HepG2 (cell line): Measurements from ENCODE around the gene ZSCAN21. TPM values are rescaled to one million over a fixed set of nuclear protein-coding genes. Genes with fewer than 3 reads are reported as not detected.
A peak's percentile ranks its signal among the peaks of the same experiment; 100 is the strongest.

Experiments used
- DDIT3 ChIP-seq: sonication (generic); formaldehyde crosslinking; IDR thresholded peaks from 2 replicates; pipeline ENCODE4 v1.4.0; 2020; ENCODE audit warnings: mild to moderate bottlenecking, missing genetic modification reagents
- E2F1 ChIP-seq: sonication (generic); formaldehyde crosslinking; IDR thresholded peaks from 2 replicates; pipeline ENCODE4 v1.5.0; 2020; ENCODE audit warnings: missing genetic modification reagents
- ELF1 ChIP-seq: sonication (generic); formaldehyde crosslinking; IDR thresholded peaks from 2 replicates; pipeline ENCODE4 v1.4.0; 2020; ENCODE audit warnings: missing genetic modification reagents
- FOXC1 ChIP-seq: sonication (generic); formaldehyde crosslinking; IDR thresholded peaks from 2 replicates; pipeline ENCODE4 v1.8.0; 2022; ENCODE audit warnings: mild to moderate bottlenecking, missing genetic modification reagents, borderline replicate concordance
- KLF12 ChIP-seq: sonication (generic); formaldehyde crosslinking; IDR thresholded peaks from 2 replicates; pipeline ENCODE4 v1.4.0; 2020; ENCODE audit warnings: missing genetic modification reagents, borderline replicate concordance
- KMT2B ChIP-seq: IDR thresholded peaks from 2 replicates; pipeline ENCODE4 v1.6.1; 2016; ENCODE audit warnings: missing genetic modification reagents, missing compliant biosample characterization
- MLX ChIP-seq: IDR thresholded peaks from 2 replicates; pipeline ENCODE4 v1.6.1; 2016
- NCOA5 ChIP-seq: sonication (generic); formaldehyde crosslinking; IDR thresholded peaks from 2 replicates; pipeline ENCODE4 v1.4.0; 2020; ENCODE audit warnings: missing genetic modification reagents
- SAFB2 ChIP-seq: sonication (generic); formaldehyde crosslinking; IDR thresholded peaks from 2 replicates; pipeline ENCODE4 v1.5.1; 2020; ENCODE audit warnings: missing genetic modification reagents, low read depth, mild to moderate bottlenecking, borderline replicate concordance
- SNAPC5 ChIP-seq: sonication (generic); formaldehyde crosslinking; IDR thresholded peaks from 2 replicates; pipeline ENCODE4 v1.8.1; 2023; ENCODE audit warnings: mild to moderate bottlenecking, missing genetic modification reagents, borderline replicate concordance
- SNRNP70 ChIP-seq: fragments of 200-400 bp; formaldehyde crosslinking; IDR thresholded peaks from 2 replicates; pipeline ENCODE4 v1.6.1; 2017; ENCODE audit warnings: mild to moderate bottlenecking, low read depth, low read length, moderate library complexity
- TARDBP ChIP-seq: sonication (generic); formaldehyde crosslinking; IDR thresholded peaks from 2 replicates; pipeline ENCODE4 v1.8.0; 2022; ENCODE audit warnings: mild to moderate bottlenecking, missing genetic modification reagents
- TERF1 ChIP-seq: sonication (generic); formaldehyde crosslinking; IDR thresholded peaks from 2 replicates; pipeline ENCODE4 v1.8.0; 2022; ENCODE audit warnings: mild to moderate bottlenecking, missing genetic modification reagents, moderate library complexity
- ZBTB14 ChIP-seq: sonication (generic); formaldehyde crosslinking; IDR thresholded peaks from 2 replicates; pipeline ENCODE4 v1.4.0; 2020; ENCODE audit warnings: missing genetic modification reagents
- ZBTB7A ChIP-seq: sonication (generic); formaldehyde crosslinking; IDR thresholded peaks from 2 replicates; pipeline ENCODE4 v1.8.0; 2022; ENCODE audit warnings: mild to moderate bottlenecking, missing genetic modification reagents
- ZMYM4 ChIP-seq: sonication (generic); formaldehyde crosslinking; IDR thresholded peaks from 2 replicates; pipeline ENCODE4 v1.8.1; 2023; ENCODE audit warnings: mild to moderate bottlenecking, missing genetic modification reagents
- ZNF367 ChIP-seq: sonication (generic); formaldehyde crosslinking; IDR thresholded peaks from 2 replicates; pipeline ENCODE4 v1.4.0; 2020; ENCODE audit warnings: missing genetic modification reagents, borderline replicate concordance
- ZNF414 ChIP-seq: sonication (generic); formaldehyde crosslinking; IDR thresholded peaks from 2 replicates; pipeline ENCODE4 v1.5.0; 2020; ENCODE audit warnings: missing genetic modification reagents
- ZNF44 ChIP-seq: sonication (generic); formaldehyde crosslinking; IDR thresholded peaks from 2 replicates; pipeline ENCODE4 v1.5.1; 2020; ENCODE audit warnings: mild to moderate bottlenecking, missing genetic modification reagents
- ZNF567 ChIP-seq: sonication (generic); formaldehyde crosslinking; IDR thresholded peaks from 2 replicates; pipeline ENCODE4 v1.8.1; 2023; ENCODE audit warnings: mild to moderate bottlenecking, missing genetic modification reagents, borderline replicate concordance
- ZNF704 ChIP-seq: sonication (generic); formaldehyde crosslinking; IDR thresholded peaks from 2 replicates; pipeline ENCODE4 v1.8.1; 2023; ENCODE audit warnings: mild to moderate bottlenecking, inconsistent platforms, moderate library complexity, missing genetic modification reagents, borderline replicate concordance
- ZSCAN31 ChIP-seq: sonication (generic); formaldehyde crosslinking; IDR thresholded peaks from 2 replicates; pipeline ENCODE4 v1.5.0; 2020; ENCODE audit warnings: low read depth, mild to moderate bottlenecking, missing genetic modification reagents
- polyA plus RNA-seq, 8 experiments: library from polyadenylated mRNA; depleted of rRNA in 3 of 8; stranded (reverse) in 7 of 8; unstranded in 1 of 8; fragments of >200 nt; fragmentation: Illumina TruSeq in 4 of 8; extraction: Trizol in 4 of 8; gene quantifications; 2 replicates each; pipeline versions ENCODE4 v1.2.1 to v1.2.3, GENCODE V29; 2011 to 2016; ENCODE audit warnings: low read depth in 4 of 8, missing spikeins in 1 of 8, mixed read lengths in 1 of 8; ENCODE audit not compliant: insufficient read depth in 1 of 8
- total RNA-seq, 5 experiments: library from RNA; depleted of rRNA; stranded (reverse); fragments of >200 nt; fragmentation: Illumina TruSeq; extraction: Trizol; gene quantifications; 2 replicates each; pipeline ENCODE4 v1.2.3, GENCODE V29; 2016; ENCODE audit warnings: low read depth in 1 of 5

Gene ZSCAN21
- total and polyA plus RNA-seq, 2 of the 13 experiments (the other 11 are each of a cell fraction or from before 2014, with no cell fraction given) = 7.0 to 10.0 TPM

- TF ChIP-seq DDIT3 (no peak), FOXC1 (CRISPR knock-in tag) (0 out of 2 replicates have a peak, but pooled peaks have one; percentile 56), SAFB2 (peak; percentile 64), KLF12 (CRISPR knock-in tag) (peak; percentile 76; the same call in 1 of the 2 replicates), SNAPC5 (CRISPR knock-in tag) (no peak), ZNF367 (CRISPR knock-in tag) (0 out of 2 replicates have a peak, but pooled peaks have one; percentile 42), ELF1 (CRISPR knock-in tag) (peak; percentile 89), TERF1 (CRISPR knock-in tag) (no peak), E2F1 (peak; percentile 65; the same call in 1 of the 2 replicates), ZNF44 (CRISPR knock-in tag) (peak; percentile 63; the same call in 1 of the 2 replicates), ZNF704 (CRISPR knock-in tag) (0 out of 2 replicates have a peak, but pooled peaks have one; percentile 37), MLX (CRISPR knock-in tag) (no peak), ZNF567 (CRISPR knock-in tag) (no peak), ZBTB7A (no peak), ZSCAN31 (CRISPR knock-in tag) (peak; percentile 55; the same call in 1 of the 2 replicates), KMT2B (CRISPR knock-in tag) (peak; percentile 84; the same call in 1 of the 2 replicates), NCOA5 (CRISPR knock-in tag) (no peak), SNRNP70 (no peak), TARDBP (CRISPR knock-in tag) (peak; percentile 36; the same call in 1 of the 2 replicates), ZNF414 (CRISPR knock-in tag) (no peak), ZBTB14 (peak; percentile 69), ZMYM4 (CRISPR knock-in tag) (peak; percentile 53)
Observed at GRCh38 chr7:100049441-100050291, at the start of gene ZSCAN21 (continued).
